H1 (cell line): Measurements from ENCODE around the gene ARHGAP24. TPM values are rescaled to one million over a fixed set of nuclear protein-coding genes. Genes with fewer than 3 reads are reported as not detected.

Source experiments
- CTCF ChIA-PET: fragments of 300-600 bp; sonication (Branson Sonifier 250); formaldehyde crosslinking; loops from one replicate; lab custom pipeline; 2021; ENCODE audit not compliant: partially characterized antibody; lab: Charles Lee
- POLR2A ChIA-PET: fragments of 300-600 bp; sonication (Branson Sonifier 250); formaldehyde crosslinking; loops from one replicate; lab custom pipeline; 2021; ENCODE audit warnings: inconsistent platforms; ENCODE audit not compliant: partially characterized antibody; lab: Charles Lee
- DNase-seq, 2 experiments: peaks; one replicate each; pipeline versions ENCODE4 v3.0.0 to v3.0.0-alpha.2; 2010 to 2022; ENCODE audit warnings: low spot score in 2 of 2, low read depth in 1 of 2, mixed read lengths in 1 of 2
- FAIRE-seq: peaks from 2 replicates; lab custom pipeline; 2011; peaks lifted over from hg19 to GRCh38; lab: Jason Lieb, UNC
- H2AFZ ChIP-seq: 2 replicates; pipeline ENCODE4 v1.8.1; 2012; ENCODE audit warnings: low read length, inconsistent platforms
- H2AK5ac ChIP-seq: 2 replicates; pipeline ENCODE4 v1.6.1; 2013; ENCODE audit warnings: low read depth, low read length
- H2BK120ac ChIP-seq: replicated peaks from 2 replicates; pipeline ENCODE3; 2013; ENCODE audit warnings: low read depth, low read length, inconsistent platforms
- H2BK12ac ChIP-seq: 2 replicates; pipeline ENCODE4 v1.6.1; 2013; ENCODE audit warnings: low read depth, low read length
- H2BK15ac ChIP-seq: 2 replicates; pipeline ENCODE4 v1.6.1; 2013; ENCODE audit warnings: low read length
- H2BK20ac ChIP-seq: 2 replicates; pipeline ENCODE4 v1.6.1; 2013; ENCODE audit warnings: low read length
- H2BK5ac ChIP-seq: 2 replicates; pipeline ENCODE4 v1.6.1; 2013; ENCODE audit warnings: low read depth, low read length
- H3K14ac ChIP-seq: 2 replicates; pipeline ENCODE4 v1.6.1; 2013; ENCODE audit warnings: inconsistent platforms; ENCODE audit not compliant: insufficient read length
- H3K18ac ChIP-seq: 2 replicates; pipeline ENCODE4 v1.6.1; 2013; ENCODE audit warnings: low read length; ENCODE audit errors: extremely low read depth
- H3K23ac ChIP-seq: 2 replicates; pipeline ENCODE4 v1.6.1; 2013; ENCODE audit warnings: inconsistent platforms; ENCODE audit not compliant: insufficient read length
- H3K23me2 ChIP-seq: 2 replicates; pipeline ENCODE4 v1.6.1; 2013; ENCODE audit warnings: low read depth, low read length
- H3K27ac ChIP-seq: 2 replicates; pipeline ENCODE4 v1.6.1; 2011; ENCODE audit warnings: low read depth, low read length, inconsistent platforms
- H3K27me3 ChIP-seq, 4 experiments: replicated peaks in 1 of 4; 1 replicate in 1 of 4; 2 replicates in 3 of 4; pipeline versions ENCODE4 v1.6.1 to v1.8.1; 2011 to 2013; ENCODE audit warnings: low read length in 3 of 4, mild to moderate bottlenecking in 3 of 4, inconsistent platforms in 2 of 4, mixed read lengths in 2 of 4, moderate library complexity in 1 of 4; ENCODE audit not compliant: control insufficient read depth in 3 of 4, insufficient read depth in 3 of 4; ENCODE audit errors: extremely low read depth in 1 of 4
- H3K36me3 ChIP-seq, 4 experiments: 2 replicates each; pipeline versions ENCODE4 v1.6.1 to v1.8.1; 2011 to 2013; ENCODE audit warnings: mild to moderate bottlenecking in 4 of 4, low read length in 3 of 4, moderate library complexity in 2 of 4, control low read depth in 1 of 4, inconsistent platforms in 1 of 4; ENCODE audit not compliant: insufficient read depth in 4 of 4, control insufficient read depth in 2 of 4
- H3K4ac ChIP-seq: replicated peaks from 2 replicates; pipeline ENCODE3; 2013; ENCODE audit warnings: low read length, low read depth, mixed read lengths, inconsistent platforms; ENCODE audit not compliant: insufficient read length
- H3K4me1 ChIP-seq, 4 experiments: replicated peaks in 1 of 4; 1 replicate in 1 of 4; 2 replicates in 3 of 4; pipeline versions ENCODE4 v1.6.1 to v1.8.1; 2011 to 2013; ENCODE audit warnings: low read length in 3 of 4, inconsistent platforms in 2 of 4, mixed read lengths in 1 of 4; ENCODE audit not compliant: insufficient read depth in 4 of 4, control insufficient read depth in 3 of 4
- H3K4me2 ChIP-seq, 2 experiments: 2 replicates each; pipeline versions ENCODE4 v1.6.1 to v1.8.1; 2011 to 2013; ENCODE audit warnings: low read depth in 2 of 2, low read length in 2 of 2, control low read depth in 1 of 2, inconsistent platforms in 1 of 2, mild to moderate bottlenecking in 1 of 2; ENCODE audit not compliant: insufficient read depth in 1 of 2
- H3K4me3 ChIP-seq, 4 experiments: fragments of 200-600, 300-600 bp in 1 of 4; sonication (generic), shearing (Covaris generic), sonication (Bioruptor Twin) in 1 of 4; 2 replicates each; pipeline versions ENCODE4 v1.5.1 to v1.8.1; 2011 to 2016; ENCODE audit warnings: low read length in 4 of 4, low read depth in 3 of 4, control low read depth in 2 of 4, inconsistent platforms in 2 of 4, mild to moderate bottlenecking in 2 of 4, mixed read lengths in 1 of 4, moderate library complexity in 1 of 4; ENCODE audit not compliant: insufficient read depth in 2 of 4; ENCODE audit errors: extremely low read depth in 1 of 4
- H3K56ac ChIP-seq: replicated peaks from 2 replicates; pipeline ENCODE3; 2013; ENCODE audit warnings: low read depth, mild to moderate bottlenecking, mixed read lengths, low read length, inconsistent platforms; ENCODE audit not compliant: insufficient read length
- H3K79me1 ChIP-seq: 2 replicates; pipeline ENCODE4 v1.6.1; 2013; ENCODE audit warnings: low read depth, low read length, control low read depth
- H3K79me2 ChIP-seq, 2 experiments: 2 replicates each; pipeline versions ENCODE4 v1.6.1 to v1.8.1; 2012 to 2013; ENCODE audit warnings: low read length in 2 of 2, mild to moderate bottlenecking in 2 of 2, inconsistent platforms in 1 of 2; ENCODE audit not compliant: insufficient read depth in 2 of 2, control insufficient read depth in 1 of 2
- H3K9ac ChIP-seq, 4 experiments: replicated peaks in 1 of 4; 1 replicate in 1 of 4; 2 replicates in 3 of 4; pipeline versions ENCODE4 v1.6.1 to v1.8.1; 2011 to 2013; ENCODE audit warnings: low read depth in 3 of 4, low read length in 3 of 4, control low read depth in 2 of 4, mild to moderate bottlenecking in 2 of 4, moderate library complexity in 2 of 4, inconsistent platforms in 1 of 4; ENCODE audit errors: extremely low read depth in 1 of 4
- H3K9me3 ChIP-seq, 2 experiments: 2 replicates each; pipeline versions ENCODE4 v1.6.1 to v1.8.1; 2012 to 2013; ENCODE audit warnings: mild to moderate bottlenecking in 2 of 2, moderate library complexity in 2 of 2, control low read depth in 1 of 2, inconsistent platforms in 1 of 2, low read depth in 1 of 2, low read length in 1 of 2, mixed read lengths in 1 of 2; ENCODE audit not compliant: insufficient read depth in 2 of 2
- H4K20me1 ChIP-seq, 2 experiments: replicated peaks in 1 of 2; 2 replicates each; pipeline versions ENCODE3 to v1.8.1; 2011 to 2013; ENCODE audit warnings: inconsistent platforms in 2 of 2, low read length in 2 of 2, mild to moderate bottlenecking in 1 of 2; ENCODE audit not compliant: insufficient read depth in 2 of 2, control insufficient read depth in 1 of 2
- H4K5ac ChIP-seq: 2 replicates; pipeline ENCODE4 v1.6.1; 2013; ENCODE audit warnings: low read length, low read depth, mixed read lengths, inconsistent platforms; ENCODE audit not compliant: insufficient read length
- H4K8ac ChIP-seq: 2 replicates; pipeline ENCODE4 v1.8.0; 2013; ENCODE audit warnings: mild to moderate bottlenecking, moderate library complexity, low read length, inconsistent platforms; ENCODE audit not compliant: insufficient read depth; ENCODE audit errors: extremely low read depth
- H4K91ac ChIP-seq: replicated peaks from 2 replicates; pipeline ENCODE3; 2013; ENCODE audit warnings: low read length, mixed read lengths, inconsistent platforms; ENCODE audit not compliant: insufficient read length
- ATF2 ChIP-seq: IDR thresholded peaks from 2 replicates; pipeline ENCODE4 v1.6.1; 2012; ENCODE audit warnings: low read length, inconsistent platforms
- BACH1 ChIP-seq: IDR thresholded peaks from 2 replicates; pipeline ENCODE4 v1.6.1; 2012; ENCODE audit warnings: low read length, improper control_type of control experiment
- CREB1 ChIP-seq: IDR thresholded peaks from 2 replicates; pipeline ENCODE4 v1.6.1; 2012; ENCODE audit warnings: inconsistent platforms
- CTCF ChIP-seq, 3 experiments: IDR thresholded peaks; 1 replicate in 2 of 3; 2 replicates in 1 of 3; pipeline versions ENCODE4 v1.5.1 to v1.6.1; 2011; ENCODE audit warnings: low read length in 3 of 3, mild to moderate bottlenecking in 3 of 3, inconsistent platforms in 2 of 3, low read depth in 1 of 3, moderate library complexity in 1 of 3; ENCODE audit not compliant: insufficient read depth in 1 of 3; ENCODE audit errors: control extremely low read depth in 1 of 3
- FOSL1 ChIP-seq: IDR thresholded peaks from 2 replicates; pipeline ENCODE4 v1.6.1; 2011; ENCODE audit warnings: mild to moderate bottlenecking, low read depth, low read length, moderate library complexity; ENCODE audit not compliant: insufficient read depth
- HDAC6 ChIP-seq: IDR thresholded peaks from one replicate; pipeline ENCODE4 v1.7.1; 2012; ENCODE audit warnings: low read depth, mild to moderate bottlenecking, inconsistent platforms, low read length, moderate library complexity
- NANOG ChIP-seq: IDR thresholded peaks from 2 replicates; pipeline ENCODE4 v1.6.1; 2011; ENCODE audit warnings: low read length, low read depth, mild to moderate bottlenecking, inconsistent platforms; ENCODE audit not compliant: insufficient read depth, poor library complexity, severe bottlenecking
- RAD21 ChIP-seq, 2 experiments: IDR thresholded peaks in 1 of 2; conservative IDR thresholded peaks in 1 of 2; 2 replicates each; pipeline ENCODE4 v1.6.1; 2011; ENCODE audit warnings: low read depth in 2 of 2, low read length in 2 of 2, improper control_type of control experiment in 1 of 2, inconsistent platforms in 1 of 2, mild to moderate bottlenecking in 1 of 2, moderate library complexity in 1 of 2
- SIRT6 ChIP-seq: IDR thresholded peaks from one replicate; pipeline ENCODE4 v1.7.1; 2012; ENCODE audit warnings: low read length, inconsistent platforms
- SP4 ChIP-seq: IDR thresholded peaks from 2 replicates; pipeline ENCODE4 v1.6.1; 2012; ENCODE audit warnings: low read length, inconsistent platforms
- WGBS, 2 experiments: shearing (Covaris generic) in 1 of 2; methylation state at CpG; one replicate each; pipeline versions ENCODE4 v1.1.6 to v1.1.7; 2013 to 2015; ENCODE audit warnings: low lambda C conversion rate in 2 of 2, mixed read lengths in 2 of 2, inconsistent platforms in 1 of 2, low coverage in 1 of 2, missing lambda C conversion rate in 1 of 2; ENCODE audit not compliant: insufficient replicate concordance in 2 of 2, insufficient coverage in 1 of 2, insufficient read length in 1 of 2; ENCODE audit errors: extremely low coverage in 1 of 2, missing lambda C conversion rate in 1 of 2; 5-methylcytosine and 5-hydroxymethylcytosine counted together
- polyA plus RNA-seq, 7 experiments: library from polyadenylated mRNA; depleted of rRNA in 3 of 7; stranded (reverse) in 5 of 7; unstranded in 2 of 7; fragments of >200 nt in 5 of 7; fragments of 200-250 nt in 2 of 7; gene quantifications; 1 replicate in 5 of 7; 2 replicates in 1 of 7; 4 replicates in 1 of 7; pipeline versions ENCODE4 v1.2.1 to v1.2.3, GENCODE V29; 2011 to 2013; ENCODE audit warnings: missing spikeins in 2 of 7, mixed read lengths in 2 of 7
- total RNA-seq: library from RNA; stranded (reverse); fragmentation: NEBNext Ultra II Directional; extraction: Animal tissue kit (Norgen Biotek cat#: 25700); gene quantifications from 2 replicates; pipeline ENCODE4 v1.2.1, GENCODE V29; 2021

Gene ARHGAP24
- total and polyA plus RNA-seq, 2 of the 8 experiments (the other 6 are each of a cell fraction or from before 2014, with no cell fraction given), result 0.08 to 0.50 TPM

GRCh38 chr4:85905761-85906160, 430.8 kb downstream of the ARHGAP24 start:
- Histone ChIP-seq H3K27ac (no peak overlapping the region), H3K4me3 (no peak overlapping the region), H3K4me1 (no peaks in the 10 kb centered on the region), H3K36me3 (no peaks in the 10 kb centered on the region), H3K14ac (no peak overlapping the region), H2BK120ac (no peak overlapping the region), H2BK5ac (no peak overlapping the region), H3K79me1 (no peaks in the 10 kb centered on the region), H4K8ac (no peak overlapping the region), H2BK20ac (no peak overlapping the region), H3K23ac (no peak overlapping the region), H2AFZ (no peak overlapping the region), H3K27me3 (no peaks in the 10 kb centered on the region), H3K18ac (no peak overlapping the region), H2BK12ac (no peak overlapping the region), H3K4me2 (no peak overlapping the region), H2AK5ac (no peak overlapping the region), H3K56ac (no peak overlapping the region), H3K9ac (no peak overlapping the region), H4K5ac (no peak overlapping the region), H3K9me3 (no peaks in the 10 kb centered on the region), H2BK15ac (no peak overlapping the region), H3K23me2 (no peaks in the 10 kb centered on the region; the same call in 1 of the 2 replicates), H4K20me1 (no peaks in the 10 kb centered on the region), H4K91ac (no peak overlapping the region), H3K4ac (no peak overlapping the region), H3K79me2 (no peaks in the 10 kb centered on the region)
- DNase-seq (no peak), FAIRE-seq (no peak)
- ChIA-PET POLR2A (no interaction called here), CTCF (interaction anchor here (0.9 to 1.0 kb wide), 2 partner anchors 11 to 109 kb away, joined by 4 read pairs; no protein-coding TSS in a partner anchor)
- 90% methylated on average over 2 of the region's 2 CpGs; no CpG with 5 or more reads in 1 of the 2 experiments for WGBS, 2 experiments
- TF ChIP-seq SP4, result no peak
- no peak for TF ChIP-seq FOSL1
- no peak for TF ChIP-seq RAD21 (IDR thresholded peaks at IDR 0.05 in 1 of 2, conservative IDR thresholded peaks at IDR 0.05 in 1 of 2; ENCODE audit: low read depth in 2 of 2, low read length in 2 of 2)
- TF ChIP-seq ATF2, result no peak
- TF ChIP-seq SIRT6, result no peak
- TF ChIP-seq HDAC6, result no peak
- TF ChIP-seq BACH1, result no peak
- no peak for TF ChIP-seq CTCF (IDR thresholded peaks at IDR 0.05; ENCODE audit: control extremely low read depth in 1 of 3, insufficient read depth in 1 of 3, low read depth in 1 of 3, low read length in 3 of 3)
- no peak for TF ChIP-seq CREB1
- TF ChIP-seq NANOG, result no peak
